ENCODE measurements around the gene INHBC.

Gene INHBC

GRCh38 chr12:57469296-57470164 is 34.9 kb downstream of the INHBC start:
- no peak for DNase-seq (ENCODE audit: low spot score)

DNA sequence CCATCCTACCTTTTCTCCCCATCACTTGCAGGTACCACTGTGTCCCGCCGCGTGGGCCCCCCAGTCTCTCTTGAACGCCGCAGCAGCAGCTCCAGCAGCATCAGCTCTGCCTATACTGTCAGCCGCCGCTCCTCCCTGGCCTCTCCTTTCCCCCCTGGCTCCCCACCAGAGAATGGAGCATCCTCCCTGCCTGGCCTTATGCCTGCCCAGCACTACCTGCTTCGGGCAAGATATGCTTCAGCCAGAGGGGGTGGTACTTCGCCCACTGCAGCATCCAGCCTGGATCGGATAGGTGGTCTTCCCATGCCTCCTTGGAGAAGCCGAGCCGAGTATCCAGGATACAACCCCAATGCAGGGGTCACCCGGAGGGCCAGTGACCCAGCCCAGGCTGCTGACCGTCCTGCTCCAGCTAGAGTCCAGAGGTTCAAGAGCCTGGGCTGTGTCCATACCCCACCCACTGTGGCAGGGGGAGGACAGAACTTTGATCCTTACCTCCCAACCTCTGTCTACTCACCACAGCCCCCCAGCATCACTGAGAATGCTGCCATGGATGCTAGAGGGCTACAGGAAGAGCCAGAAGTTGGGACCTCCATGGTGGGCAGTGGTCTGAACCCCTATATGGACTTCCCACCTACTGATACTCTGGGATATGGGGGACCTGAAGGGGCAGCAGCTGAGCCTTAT is 35.8 kb downstream of the INHBC start:
- DNase-seq (ENCODE audit: low spot score): no peak

GRCh38 chr12:57470970-57471656 is 36.5 kb downstream of the INHBC start:
- no peak for DNase-seq (ENCODE audit: low spot score)

- DNase-seq (ENCODE audit: low spot score): no peak
These were observed 37.1 kb downstream of the INHBC start for GRCh38 chr12:57471661-57472060.

DNA sequence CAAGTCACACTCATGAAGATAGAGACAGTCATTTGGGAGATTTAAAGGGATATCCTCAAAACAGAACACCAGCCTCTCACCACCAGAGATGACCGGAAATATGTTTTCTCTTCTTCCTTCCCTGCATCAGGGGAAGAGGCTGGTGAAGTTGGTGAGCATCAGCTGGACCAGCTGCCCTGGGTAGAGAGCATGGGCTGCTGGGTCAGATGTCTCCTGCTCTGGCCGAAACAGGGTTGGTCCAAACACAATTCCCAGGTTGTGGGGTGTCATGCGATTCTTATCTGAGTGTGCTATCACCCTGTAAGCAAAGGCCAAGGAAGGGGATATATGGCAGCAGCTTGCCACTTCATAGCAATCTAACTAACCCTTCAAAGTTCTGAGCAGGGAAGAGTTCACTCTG is 37.8 kb downstream of the INHBC start:
- no peak for DNase-seq (ENCODE audit: low spot score)

- no peak for DNase-seq (ENCODE audit: low spot score)
These were observed 38.8 kb downstream of the INHBC start for GRCh38 chr12:57473392-57473791.

DNA sequence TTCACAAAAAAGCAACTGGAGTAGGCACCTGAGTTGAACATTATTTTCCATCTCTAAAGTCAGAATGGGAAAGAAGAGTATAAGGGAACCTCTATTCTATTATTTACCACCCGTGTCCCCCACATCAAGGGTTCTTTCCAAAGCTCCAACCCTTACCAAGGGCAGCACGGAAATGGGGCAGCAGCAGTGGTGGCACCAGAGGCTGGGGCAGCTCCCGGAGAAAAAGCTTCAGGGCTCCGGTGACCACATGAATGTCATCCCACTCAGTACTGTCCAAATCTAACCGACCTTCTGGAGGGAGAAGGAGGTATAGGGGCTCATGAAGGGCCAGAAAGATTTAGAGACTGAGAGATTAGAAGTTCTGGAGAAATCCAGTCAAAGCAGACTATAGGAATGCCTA is 39.3 kb downstream of the INHBC start:
- DNase-seq (ENCODE audit: low spot score): no peak

- no peak for DNase-seq (ENCODE audit: low spot score)
These were observed 39.8 kb downstream of the INHBC start for GRCh38 chr12:57474430-57474829.

DNA sequence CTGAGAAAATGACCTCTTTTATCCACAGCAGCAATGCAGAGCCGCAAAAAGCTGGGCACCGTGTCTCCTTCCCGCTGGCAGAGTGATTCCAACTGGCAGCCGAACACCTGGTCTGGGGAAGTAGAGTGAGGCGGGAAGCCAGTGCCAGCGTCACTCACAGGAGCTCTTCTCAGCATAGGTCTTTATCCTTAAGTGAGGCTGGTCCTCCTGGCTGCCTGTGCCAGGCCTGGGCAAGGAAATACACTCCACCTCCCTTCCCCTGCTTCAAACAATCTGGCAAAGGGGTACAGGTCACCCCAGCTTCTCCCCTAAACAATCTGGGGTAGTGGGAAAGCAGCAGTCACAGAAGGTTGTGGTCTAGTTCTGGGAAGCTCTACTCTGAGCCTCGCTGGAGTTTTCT is 40.3 kb downstream of the INHBC start:
- no peak for DNase-seq (ENCODE audit: low spot score)

- no peak for DNase-seq (ENCODE audit: low spot score)
These were observed 40.9 kb downstream of the INHBC start for GRCh38 chr12:57475271-57476161.

DNA sequence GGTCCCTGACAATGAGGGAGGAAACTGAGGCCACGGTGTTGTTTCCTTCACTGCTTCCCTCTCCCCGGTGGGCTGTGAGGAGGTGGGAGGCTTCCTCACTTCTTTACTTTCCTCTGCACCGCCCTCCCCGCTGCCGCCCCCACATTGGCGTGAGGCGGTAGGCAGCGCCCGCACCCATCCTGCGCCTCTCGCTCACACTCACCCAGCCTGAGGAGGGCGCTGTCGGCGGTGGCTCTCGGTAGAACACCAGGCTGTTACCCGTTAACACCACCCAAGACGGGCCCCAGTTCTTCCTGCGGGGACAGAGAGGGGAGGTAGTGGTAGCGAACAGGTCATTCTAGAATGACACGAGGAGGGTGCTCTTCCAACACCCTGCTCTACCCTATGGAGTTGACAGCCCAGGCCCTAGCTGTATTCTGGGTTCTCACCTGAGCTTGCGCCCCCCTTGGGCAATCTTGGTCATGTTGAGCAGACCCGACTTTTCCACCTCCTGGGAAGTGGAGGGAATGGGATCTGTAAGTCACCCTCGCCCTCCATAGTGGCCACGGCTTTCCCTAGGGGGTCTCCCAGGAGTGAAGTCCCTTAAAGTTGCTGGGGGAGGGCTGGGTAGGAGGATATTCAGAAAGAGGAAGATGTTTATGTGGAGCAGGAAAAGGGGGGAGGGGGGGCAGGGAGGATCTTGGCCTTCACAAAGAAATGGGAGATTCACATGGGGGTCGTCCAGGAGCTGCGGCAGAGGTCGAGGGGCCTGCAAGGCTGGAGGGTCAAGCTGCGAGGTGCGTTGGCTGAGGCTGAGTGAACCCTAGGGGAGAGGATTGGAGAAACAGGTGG is 41.8 kb downstream of the INHBC start:
- no peak for DNase-seq (ENCODE audit: low spot score)

DNA sequence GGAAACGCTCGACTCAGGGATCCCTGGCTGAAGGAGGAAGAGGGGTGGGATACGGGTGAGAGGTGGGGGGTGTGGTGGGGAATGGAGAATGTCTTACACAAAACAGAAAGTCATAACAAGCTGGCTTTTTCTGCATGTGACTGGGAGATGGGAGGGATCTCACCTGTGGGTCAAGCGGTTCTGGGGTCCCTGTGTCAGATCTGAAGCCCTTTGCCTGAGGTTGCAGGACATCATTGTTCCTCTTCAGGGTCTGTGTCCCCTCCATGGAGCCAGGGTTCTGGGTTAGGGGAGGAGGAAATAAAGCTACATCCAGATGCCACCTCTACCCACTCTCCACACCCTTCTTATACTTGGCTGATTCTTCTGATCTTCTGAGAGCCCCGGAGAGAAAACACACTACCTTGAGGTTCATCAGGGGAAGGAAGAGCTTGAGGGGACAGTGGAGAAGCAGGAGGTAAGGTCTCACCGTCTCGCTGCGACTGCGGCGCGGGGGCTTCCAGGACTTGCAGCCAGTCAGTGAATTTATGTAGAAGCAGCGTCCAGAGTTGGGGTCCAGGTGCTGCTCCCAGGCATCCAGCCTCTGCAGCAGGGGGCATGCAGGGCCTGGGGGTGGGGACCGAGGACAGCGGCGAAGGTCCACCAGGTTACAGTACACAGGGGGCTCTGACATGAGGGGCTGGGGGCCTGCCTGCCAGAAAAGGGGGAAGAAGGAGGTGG is 42.6 kb downstream of the INHBC start:
- DNase-seq (ENCODE audit: low spot score): no peak

- no peak for DNase-seq (ENCODE audit: low spot score)
These were observed 43.4 kb downstream of the INHBC start for GRCh38 chr12:57477710-57478681.

GRCh38 chr12:57479043-57479375 is 44.4 kb downstream of the INHBC start:
- DNase-seq (ENCODE audit: low spot score): no peak

DNA sequence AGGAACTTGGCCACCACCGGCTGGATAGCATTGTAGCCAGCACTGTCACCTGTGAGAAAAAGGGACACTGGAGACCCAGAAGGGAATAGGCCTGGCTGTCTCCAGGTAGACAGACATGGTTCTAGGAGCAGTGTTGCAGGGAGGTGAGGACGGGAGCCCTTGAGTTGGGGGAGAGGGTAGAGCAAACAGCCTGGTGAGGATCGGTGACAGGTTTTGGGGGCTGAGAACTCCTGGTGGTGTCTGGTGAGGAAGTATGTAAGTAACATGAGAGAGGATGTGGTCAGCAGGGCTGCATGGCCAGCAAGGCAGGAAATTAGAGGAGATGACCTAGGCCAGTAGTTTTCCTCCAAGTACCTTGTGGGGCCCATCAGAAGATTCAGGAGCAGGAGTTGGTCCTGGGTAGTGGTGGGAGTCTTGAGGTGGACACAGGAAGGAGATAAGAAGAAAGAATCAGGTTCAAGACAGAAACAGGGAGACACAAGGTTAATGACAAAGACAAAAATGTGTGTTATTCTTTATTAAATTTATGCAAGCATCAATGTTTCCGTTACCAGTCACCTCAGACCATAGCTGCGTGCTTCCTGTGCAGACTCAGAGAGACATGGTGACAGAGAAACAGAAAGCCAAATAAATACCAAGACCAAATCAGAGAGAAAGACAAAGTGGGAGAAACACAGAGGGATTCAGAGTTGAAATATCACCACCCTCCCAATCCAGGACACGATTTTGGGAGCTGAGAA is 45.0 kb downstream of the INHBC start, which contains the start of gene ARHGAP9:
Gene ARHGAP9 (minus strand): TSS at position 491 of the 740 bp plus-strand sequence. CDS start 460 bp downstream, at position 31.
- DNase-seq (ENCODE audit: low spot score): no peak

DNA sequence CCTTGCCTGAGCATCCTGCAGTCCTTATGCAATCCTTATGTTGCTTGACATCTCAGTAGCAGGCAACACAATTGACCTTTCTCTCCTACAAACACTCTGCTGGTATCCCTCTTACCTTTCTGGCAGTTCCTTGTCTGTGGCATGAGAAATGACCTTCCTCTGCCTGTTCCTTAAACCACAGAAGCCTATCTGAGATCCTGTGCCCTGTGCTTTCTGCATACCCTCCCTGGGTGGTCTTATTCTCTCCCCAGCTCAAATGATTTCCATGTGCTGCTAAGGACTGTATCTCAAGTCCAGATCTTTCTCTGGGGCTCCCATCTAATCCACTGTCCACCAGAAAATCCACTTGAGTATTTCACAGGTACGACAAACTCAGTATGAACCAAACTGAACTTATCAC is 47.1 kb downstream of the INHBC start:
- DNase-seq (ENCODE audit: low spot score): no peak

- DNase-seq (ENCODE audit: low spot score): no peak
These were observed 48.9 kb downstream of the INHBC start for GRCh38 chr12:57483466-57483865.

DNA sequence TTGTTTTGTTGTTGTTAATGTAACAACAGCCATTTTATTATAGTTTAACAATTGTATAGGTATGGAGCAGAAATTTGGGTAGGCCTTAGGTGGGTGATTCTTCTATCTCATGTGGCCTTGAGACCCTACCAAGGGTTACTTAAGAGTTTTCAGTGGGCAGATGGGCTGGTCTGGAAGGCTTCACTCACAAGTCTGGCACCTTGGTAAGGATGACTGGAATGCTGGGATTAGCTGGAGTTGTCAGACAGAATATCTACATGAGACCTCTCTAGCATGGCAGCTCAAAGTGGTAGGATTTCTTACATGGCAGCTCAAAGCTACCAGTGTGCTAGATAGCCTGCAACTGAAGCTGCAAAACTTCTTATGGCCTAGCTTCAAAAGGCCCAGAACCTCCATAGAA is 51.1 kb downstream of the INHBC start:
- DNase-seq (ENCODE audit: low spot score): no peak

Data from LoVo (cell line).